ENCODE results near the gene LRP1. TPM values are rescaled to one million over a fixed set of nuclear protein-coding genes. Genes with fewer than 3 reads are reported as not detected.

LRP1 gene
- total RNA-seq, 3 donors from 2014 or later (not counting 1 experiment from before 2014, with no cell fraction given): 6.7 to 13.1 (median 9.5) TPM

DNA sequence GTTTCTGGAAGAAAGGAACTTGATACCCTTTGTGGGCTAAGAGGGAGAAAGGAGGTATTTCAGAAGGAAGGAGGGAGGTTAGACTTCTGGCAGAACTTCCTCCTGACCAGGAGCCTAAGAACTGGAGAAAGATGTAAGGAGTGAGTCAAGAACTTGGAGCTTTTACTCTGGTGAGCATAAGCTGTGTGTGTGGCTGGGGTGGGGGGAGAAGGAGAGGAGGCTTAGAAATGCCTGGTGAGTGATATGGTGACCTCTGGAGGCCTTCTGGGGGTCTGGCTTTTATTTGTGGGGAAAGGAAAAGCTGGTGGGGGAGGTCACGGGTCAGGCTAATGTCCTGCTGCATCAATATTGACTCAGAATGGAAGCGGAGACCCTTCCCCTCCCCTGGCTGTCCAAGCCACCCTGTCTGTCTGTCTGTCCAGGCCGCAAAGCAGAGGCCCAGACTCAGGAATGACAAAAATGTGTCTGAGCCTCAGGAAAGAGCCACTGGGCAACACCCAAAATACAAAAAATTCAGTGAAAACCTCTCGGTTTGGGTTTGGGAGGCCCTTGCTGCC, 4.8 kb downstream of the LRP1 start:
- 76% methylated on average over 4 of the region's 4 CpGs for WGBS (ENCODE audit: insufficient coverage)
- H3K27me3 Mint-ChIP-seq (ENCODE audit: low read depth in 2 of 2): peaks cover 15 to 33% of the 10 kb centered on the region in 2 donors
- Histone ChIP-seq H3K4me3 (ENCODE audit: low read length) (no peak overlapping the region), H3K4me1 (ENCODE audit: control insufficient read depth, insufficient read depth, low read length) (peaks cover 10% of the 10 kb centered on the region), H3K9me3 (ENCODE audit: control insufficient read depth, insufficient read depth, low read length) (no peaks in the 10 kb centered on the region), H3K27ac (ENCODE audit: low read length) (no peak overlapping the region), H3K36me3 (ENCODE audit: control insufficient read depth, insufficient read depth, low read length) (no peaks in the 10 kb centered on the region), H3K27me3 (ENCODE audit: control insufficient read depth, insufficient read depth, low read length) (peaks cover 12% of the 10 kb centered on the region)
- H3K4me3 Mint-ChIP-seq: no peak overlapping the region
- no peaks in the 10 kb centered on the region for H3K9me3 Mint-ChIP-seq
- DNase-seq (no peak), ATAC-seq (no peak)
- H3K27ac Mint-ChIP-seq: no peak overlapping the region
- intact Hi-C loops (cut with micrococcal nuclease): no loop called here
- H3K4me1 Mint-ChIP-seq: peaks cover 0 to 5% of the 10 kb centered on the region in 2 donors
- no peaks in the 10 kb centered on the region for H3K36me3 Mint-ChIP-seq
- TF ChIP-seq, protein P1, sequence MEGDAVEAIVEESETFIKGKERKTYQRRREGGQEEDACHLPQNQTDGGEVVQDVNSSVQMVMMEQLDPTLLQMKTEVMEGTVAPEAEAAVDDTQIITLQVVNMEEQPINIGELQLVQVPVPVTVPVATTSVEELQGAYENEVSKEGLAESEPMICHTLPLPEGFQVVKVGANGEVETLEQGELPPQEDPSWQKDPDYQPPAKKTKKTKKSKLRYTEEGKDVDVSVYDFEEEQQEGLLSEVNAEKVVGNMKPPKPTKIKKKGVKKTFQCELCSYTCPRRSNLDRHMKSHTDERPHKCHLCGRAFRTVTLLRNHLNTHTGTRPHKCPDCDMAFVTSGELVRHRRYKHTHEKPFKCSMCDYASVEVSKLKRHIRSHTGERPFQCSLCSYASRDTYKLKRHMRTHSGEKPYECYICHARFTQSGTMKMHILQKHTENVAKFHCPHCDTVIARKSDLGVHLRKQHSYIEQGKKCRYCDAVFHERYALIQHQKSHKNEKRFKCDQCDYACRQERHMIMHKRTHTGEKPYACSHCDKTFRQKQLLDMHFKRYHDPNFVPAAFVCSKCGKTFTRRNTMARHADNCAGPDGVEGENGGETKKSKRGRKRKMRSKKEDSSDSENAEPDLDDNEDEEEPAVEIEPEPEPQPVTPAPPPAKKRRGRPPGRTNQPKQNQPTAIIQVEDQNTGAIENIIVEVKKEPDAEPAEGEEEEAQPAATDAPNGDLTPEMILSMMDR (IDR thresholded peaks at IDR 0.05): no peak

DNA sequence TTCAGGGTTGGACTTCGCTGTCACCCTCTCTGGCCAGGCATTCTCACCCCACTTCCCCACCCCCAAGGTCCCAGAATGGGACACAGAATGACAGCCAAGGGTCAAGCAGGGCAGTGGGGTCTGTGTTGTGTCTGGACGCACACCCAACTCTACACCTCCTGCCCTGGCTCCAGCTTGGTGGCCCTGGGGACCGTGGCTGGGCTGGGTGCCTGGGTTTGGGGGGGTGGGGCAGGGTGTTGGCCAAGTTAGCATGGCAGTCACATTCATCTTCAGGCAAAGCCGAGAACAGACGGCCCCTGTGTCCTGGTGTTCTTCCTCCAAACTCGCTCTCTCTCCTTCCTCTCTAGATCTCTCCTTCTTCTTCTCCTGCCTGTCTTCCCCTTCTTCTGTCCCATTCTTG, 5.6 kb downstream of the LRP1 start:
- intact Hi-C loops (cut with micrococcal nuclease): no loop called here
- DNase-seq: no peak
- H3K9me3 Mint-ChIP-seq: no peaks in the 10 kb centered on the region
- no peak overlapping the region for H3K4me3 Mint-ChIP-seq
- H3K27me3 Mint-ChIP-seq (ENCODE audit: low read depth in 2 of 2): peaks cover 15 to 33% of the 10 kb centered on the region in 2 donors
- no peaks in the 10 kb centered on the region for H3K4me1 Mint-ChIP-seq
- no peak overlapping the region for H3K27ac Mint-ChIP-seq
- WGBS (ENCODE audit: insufficient coverage): 86% methylated on average over 6 of the region's 6 CpGs
- no peaks in the 10 kb centered on the region for H3K9me3 ChIP-seq (ENCODE audit: control insufficient read depth, insufficient read depth, low read length)
- no peak for ATAC-seq
- peaks cover 4% of the 10 kb centered on the region for H3K4me1 ChIP-seq (ENCODE audit: control insufficient read depth, insufficient read depth, low read length)
- TF ChIP-seq, protein P1 (IDR thresholded peaks at IDR 0.05): no peak
- H3K4me3 ChIP-seq (ENCODE audit: low read length): no peak overlapping the region
- no peaks in the 10 kb centered on the region for H3K36me3 Mint-ChIP-seq
- no peaks in the 10 kb centered on the region for H3K36me3 ChIP-seq (ENCODE audit: control insufficient read depth, insufficient read depth, low read length)
- peaks cover 7% of the 10 kb centered on the region for H3K27me3 ChIP-seq (ENCODE audit: control insufficient read depth, insufficient read depth, low read length)
- no peak overlapping the region for H3K27ac ChIP-seq (ENCODE audit: low read length)

DNA sequence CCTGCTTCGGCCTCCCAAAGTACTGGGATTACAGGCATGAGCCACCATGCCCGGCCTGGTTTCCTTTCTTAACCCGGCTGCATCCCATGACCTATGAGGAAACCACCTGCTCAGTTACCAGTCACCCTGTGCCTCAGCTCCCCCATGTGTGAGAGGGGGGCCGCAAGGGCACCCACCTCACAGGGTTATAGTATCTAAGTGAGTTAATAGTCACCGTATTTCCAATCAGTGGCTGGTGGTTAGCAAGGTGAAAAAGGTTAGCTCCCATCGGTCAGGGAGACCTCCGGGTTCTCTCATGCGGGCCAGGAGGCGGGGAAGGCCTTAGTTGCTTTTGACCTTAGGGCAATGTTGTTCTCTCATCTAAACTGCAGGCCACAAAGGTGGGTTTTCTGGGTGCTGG, 6.7 kb downstream of the LRP1 start:
- no peaks in the 10 kb centered on the region for H3K9me3 ChIP-seq (ENCODE audit: control insufficient read depth, insufficient read depth, low read length)
- H3K27ac ChIP-seq (ENCODE audit: low read length): no peak overlapping the region
- H3K36me3 ChIP-seq (ENCODE audit: control insufficient read depth, insufficient read depth, low read length): no peaks in the 10 kb centered on the region
- no peaks in the 10 kb centered on the region for H3K9me3 Mint-ChIP-seq
- intact Hi-C loops (cut with micrococcal nuclease): no loop called here
- TF ChIP-seq, protein P1 (IDR thresholded peaks at IDR 0.05): no peak
- no peak overlapping the region for H3K4me3 ChIP-seq (ENCODE audit: low read length)
- WGBS (ENCODE audit: insufficient coverage): 94% methylated on average over 9 of the region's 9 CpGs
- no peak overlapping the region for H3K27ac Mint-ChIP-seq
- H3K4me3 Mint-ChIP-seq: no peak overlapping the region
- no peaks in the 10 kb centered on the region for H3K4me1 Mint-ChIP-seq
- H3K36me3 Mint-ChIP-seq: no peaks in the 10 kb centered on the region
- H3K27me3 ChIP-seq (ENCODE audit: control insufficient read depth, insufficient read depth, low read length): peaks cover 2% of the 10 kb centered on the region
- peaks cover 14 to 34% of the 10 kb centered on the region in 2 donors for H3K27me3 Mint-ChIP-seq (ENCODE audit: low read depth in 2 of 2)
- DNase-seq (no peak), ATAC-seq (no peak)
- H3K4me1 ChIP-seq (ENCODE audit: control insufficient read depth, insufficient read depth, low read length): no peaks in the 10 kb centered on the region
